NCI-H2196 (cell line): ENCODE measurements around the gene DNAH8.
"Not testable (repeated sequence)": the region's sequence is repeated elsewhere in the genome, so short reads cannot be mapped to it uniquely, and the experiment has no call there.

ENCODE experiments used
- DNase-seq: peaks from one replicate; lab custom pipeline; 2025; ENCODE audit not compliant: unreplicated experiment; lab: John Stamatoyannopoulos, UW

The DNAH8 gene

DNA sequence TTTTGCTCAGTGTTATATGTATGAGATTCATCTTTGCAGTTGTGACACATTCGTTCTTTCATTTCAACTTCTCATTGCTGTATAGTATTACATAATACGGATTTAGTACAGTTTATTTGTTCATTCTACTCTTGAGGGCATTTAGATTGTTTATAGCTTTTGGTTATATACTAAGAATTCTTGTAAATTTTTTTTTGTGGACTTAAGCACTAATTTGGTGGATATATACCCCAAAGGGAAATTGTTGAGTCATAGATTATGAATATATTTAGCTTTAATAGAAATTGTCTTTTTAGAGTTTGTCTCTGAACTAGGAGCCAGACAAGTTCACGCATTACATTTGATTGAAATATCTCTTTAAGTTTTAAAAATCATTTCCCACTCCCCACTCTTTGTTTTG, 79.6 kb downstream of the DNAH8 start:
- DNase-seq = no peak

GRCh38 chr6:38796006-38796405, 80.9 kb downstream of the DNAH8 start:
- no peak for DNase-seq

DNA sequence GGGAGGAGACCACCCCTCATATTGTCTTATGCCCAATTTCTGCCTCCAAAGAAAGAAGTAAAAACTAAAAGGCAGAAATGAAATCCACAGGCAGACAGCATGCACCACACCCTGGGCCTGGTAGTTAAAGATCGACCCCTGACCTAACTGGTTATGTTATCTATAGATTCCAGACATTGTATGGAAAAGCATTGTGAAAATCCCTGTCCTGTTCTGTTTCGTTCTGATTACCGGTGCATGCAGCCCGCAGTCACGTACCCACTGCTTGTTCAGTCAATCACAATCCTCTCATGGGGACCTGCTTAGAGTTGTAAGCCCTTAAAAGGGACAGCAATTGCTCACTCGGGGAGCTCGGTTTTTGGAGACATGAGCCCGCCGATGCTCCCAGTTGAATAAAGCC, 81.3 kb downstream of the DNAH8 start:
- DNase-seq = not testable (repeated sequence)

GRCh38 chr6:38796850-38797249, 81.7 kb downstream of the DNAH8 start:
- DNase-seq = no peak

DNA sequence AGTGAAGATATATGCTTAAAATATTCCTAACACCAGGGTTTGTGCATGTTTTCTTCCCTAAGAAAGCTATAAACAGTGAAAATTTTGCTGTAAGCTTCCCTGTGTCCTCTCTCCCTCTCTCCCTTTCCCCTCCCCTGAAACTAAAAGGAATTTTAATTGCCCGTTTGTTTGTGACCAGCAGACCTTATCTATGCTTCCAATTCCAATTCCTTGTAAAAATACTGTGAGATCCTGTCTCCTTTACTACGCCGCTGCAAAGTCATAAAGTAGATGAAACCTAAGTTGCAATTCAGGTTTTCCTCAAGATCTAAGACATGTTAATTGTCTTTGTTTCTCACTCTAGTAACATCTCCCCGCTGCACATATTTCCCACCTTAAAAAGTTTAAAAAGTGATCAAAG, 82.3 kb downstream of the DNAH8 start:
- DNase-seq = no peak

- DNase-seq = no peak
Observed at GRCh38 chr6:38799529-38800184, 84.5 kb downstream of the DNAH8 start.

DNA sequence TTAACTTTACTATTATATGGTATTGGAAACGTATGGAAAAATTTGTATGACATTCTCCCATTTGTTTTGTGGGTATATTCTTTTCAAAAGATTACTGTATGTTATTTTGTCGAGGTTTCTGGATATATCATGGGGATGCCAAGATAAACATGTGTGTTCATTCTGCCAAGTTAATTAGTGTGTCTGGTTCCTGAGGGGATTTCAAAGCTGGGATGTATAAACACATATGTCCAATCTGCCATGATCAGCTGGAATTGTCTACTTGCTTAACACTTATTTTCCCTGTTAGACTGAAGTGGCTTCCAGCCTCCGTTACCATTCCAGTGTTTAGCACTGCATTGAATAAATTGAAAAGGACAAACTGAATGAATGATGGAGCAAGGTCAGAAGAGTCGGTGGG, 86.2 kb downstream of the DNAH8 start:
- DNase-seq = no peak

- DNase-seq = no peak
Observed at GRCh38 chr6:38802497-38802896, 87.4 kb downstream of the DNAH8 start.

DNA sequence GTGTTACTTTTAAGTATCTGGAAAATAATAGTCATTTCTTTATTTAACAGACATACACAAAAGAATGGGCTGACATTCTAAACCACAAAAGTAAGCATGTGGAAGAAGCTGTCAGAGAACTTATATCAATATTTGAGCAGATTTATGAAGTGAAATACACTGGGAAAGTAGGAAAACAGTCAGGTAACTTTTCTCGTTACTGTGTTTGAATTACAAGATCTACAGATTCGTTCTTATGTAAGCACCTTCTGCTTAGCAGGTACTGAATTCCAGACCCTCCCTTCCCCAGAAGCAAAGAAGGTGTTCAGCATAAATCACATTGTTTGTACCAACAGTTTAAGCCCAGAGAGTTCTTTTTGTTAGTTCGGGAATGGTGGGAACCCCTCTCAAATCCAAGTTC, 88.0 kb downstream of the DNAH8 start:
- DNase-seq = no peak

DNA sequence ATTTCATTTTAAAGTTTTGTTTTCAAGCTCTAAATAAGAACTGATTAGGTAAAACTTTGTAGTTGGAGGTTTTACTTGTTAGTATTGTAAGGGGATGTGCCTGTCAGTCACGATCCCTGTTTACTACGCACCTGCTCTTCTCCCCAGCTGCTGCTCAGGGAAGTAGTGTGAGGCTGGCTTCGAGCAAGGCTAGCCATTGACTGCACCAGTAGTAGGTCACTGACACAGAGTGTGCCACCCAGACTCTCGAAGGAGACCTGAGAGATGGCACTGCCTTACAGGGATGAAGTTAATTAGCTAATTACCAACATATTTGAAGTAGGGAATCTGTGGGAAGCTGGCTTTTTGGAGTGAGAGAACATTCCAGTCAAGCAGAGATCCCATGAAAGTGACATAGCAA, 89.2 kb downstream of the DNAH8 start:
- no peak for DNase-seq

- no peak for DNase-seq
Observed at GRCh38 chr6:38805127-38805655, 90.1 kb downstream of the DNAH8 start.

- no peak for DNase-seq
Observed at GRCh38 chr6:38805692-38806091, 90.6 kb downstream of the DNAH8 start.

GRCh38 chr6:38806271-38806670, 91.2 kb downstream of the DNAH8 start:
- DNase-seq = no peak

DNA sequence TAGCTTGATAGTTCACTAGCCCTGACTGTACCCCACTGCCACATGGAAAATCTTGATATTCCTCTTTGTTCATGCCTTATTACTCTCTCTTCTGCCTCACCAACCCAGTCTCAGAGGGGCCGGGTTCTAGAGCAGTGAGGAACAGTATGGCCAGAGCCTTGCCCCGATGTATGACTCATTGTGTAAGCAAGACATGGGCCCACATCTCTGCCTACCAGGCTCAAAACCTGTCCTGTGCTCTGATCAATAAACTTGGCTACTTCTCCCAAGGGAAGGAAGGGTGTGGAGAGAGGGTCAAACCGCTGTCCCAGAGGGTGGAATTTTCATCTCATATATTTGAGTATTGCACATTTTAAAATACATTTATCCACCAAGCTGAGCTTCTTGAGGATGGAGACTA, 91.7 kb downstream of the DNAH8 start:
- no peak for DNase-seq

- DNase-seq = no peak
Observed at GRCh38 chr6:38808039-38808438, 92.9 kb downstream of the DNAH8 start.

GRCh38 chr6:38813041-38813823, 98.1 kb downstream of the DNAH8 start:
- DNase-seq = no peak

DNA sequence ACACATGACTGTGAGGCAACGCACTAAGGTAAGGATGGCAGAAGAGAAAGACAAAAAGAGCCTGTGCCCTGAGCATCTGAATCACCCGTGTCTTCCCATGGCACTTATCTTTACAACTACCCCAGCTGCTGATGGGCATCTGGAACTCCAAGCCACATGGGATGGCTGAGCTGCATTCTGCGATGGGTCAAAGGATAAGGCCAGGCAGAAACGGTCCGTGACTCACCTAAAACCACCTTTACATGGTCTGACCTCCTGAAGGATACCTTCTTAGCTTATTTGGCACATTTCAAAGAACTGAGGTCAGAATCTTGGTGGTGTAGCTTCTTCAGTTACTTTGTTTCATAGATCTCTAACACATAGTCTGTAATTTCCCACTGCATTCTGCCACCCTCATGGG, 99.7 kb downstream of the DNAH8 start:
- DNase-seq = no peak

- DNase-seq = no peak
Observed at GRCh38 chr6:38815250-38815649, 100.1 kb downstream of the DNAH8 start.

- DNase-seq = no peak
Observed at GRCh38 chr6:38818691-38819090, 103.6 kb downstream of the DNAH8 start.

- DNase-seq = no peak
Observed at GRCh38 chr6:38822963-38823362, 107.9 kb downstream of the DNAH8 start.

DNA sequence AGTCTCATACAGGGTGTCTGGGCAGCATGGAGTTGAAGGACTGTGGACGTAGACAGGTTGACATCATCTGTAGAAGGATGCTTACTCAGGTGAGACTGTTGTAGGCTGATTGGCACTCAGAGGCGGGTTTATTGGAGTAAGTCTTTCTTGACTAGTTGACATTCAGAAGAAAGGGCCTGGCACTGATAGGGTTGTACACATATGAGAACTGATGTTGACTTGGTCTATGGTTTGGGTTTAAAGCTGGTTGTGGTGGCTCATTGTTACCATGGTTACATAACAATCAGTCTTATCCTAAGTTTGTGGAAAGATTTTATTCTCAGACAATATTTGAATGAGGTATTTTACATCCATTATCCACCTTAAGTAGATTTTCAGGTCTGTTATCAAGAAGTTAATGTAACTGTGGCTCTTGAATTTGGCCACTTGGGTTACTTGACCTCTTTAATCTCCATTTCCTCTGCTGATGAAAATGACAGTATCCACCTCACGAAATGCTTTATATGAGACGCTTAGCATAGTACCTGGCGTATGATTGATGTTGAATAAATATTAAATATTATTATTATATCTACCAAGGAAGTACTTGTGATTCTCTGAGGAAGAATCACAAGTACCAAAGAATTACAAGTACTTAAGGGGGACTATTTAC, 109.3 kb downstream of the DNAH8 start:
- no peak for DNase-seq

GRCh38 chr6:38827024-38827423, 111.9 kb downstream of the DNAH8 start:
- DNase-seq = no peak
